ENCODE measurements around the gene PHF12.

DNA sequence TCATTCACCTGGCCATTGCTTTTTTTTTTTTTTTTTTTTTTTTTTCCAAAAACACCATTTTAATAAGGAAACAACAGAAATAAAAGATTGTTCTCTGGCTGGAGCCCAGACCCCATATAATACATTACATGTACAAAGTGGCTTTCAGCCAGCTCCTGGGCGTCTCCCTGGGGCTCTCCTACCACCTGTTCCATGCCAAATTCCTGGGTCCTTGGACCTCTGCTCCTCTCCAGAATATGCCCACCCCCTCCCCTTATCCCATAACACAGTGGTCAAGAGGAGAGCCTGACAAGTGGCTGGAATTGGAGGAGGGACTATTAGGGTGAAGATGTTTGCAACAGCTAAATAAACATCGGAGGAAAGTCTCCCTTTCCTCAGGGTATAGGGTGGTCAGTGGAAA is 3.6 kb upstream of the PHF12 start:
- TF ChIP-seq, protein P1, sequence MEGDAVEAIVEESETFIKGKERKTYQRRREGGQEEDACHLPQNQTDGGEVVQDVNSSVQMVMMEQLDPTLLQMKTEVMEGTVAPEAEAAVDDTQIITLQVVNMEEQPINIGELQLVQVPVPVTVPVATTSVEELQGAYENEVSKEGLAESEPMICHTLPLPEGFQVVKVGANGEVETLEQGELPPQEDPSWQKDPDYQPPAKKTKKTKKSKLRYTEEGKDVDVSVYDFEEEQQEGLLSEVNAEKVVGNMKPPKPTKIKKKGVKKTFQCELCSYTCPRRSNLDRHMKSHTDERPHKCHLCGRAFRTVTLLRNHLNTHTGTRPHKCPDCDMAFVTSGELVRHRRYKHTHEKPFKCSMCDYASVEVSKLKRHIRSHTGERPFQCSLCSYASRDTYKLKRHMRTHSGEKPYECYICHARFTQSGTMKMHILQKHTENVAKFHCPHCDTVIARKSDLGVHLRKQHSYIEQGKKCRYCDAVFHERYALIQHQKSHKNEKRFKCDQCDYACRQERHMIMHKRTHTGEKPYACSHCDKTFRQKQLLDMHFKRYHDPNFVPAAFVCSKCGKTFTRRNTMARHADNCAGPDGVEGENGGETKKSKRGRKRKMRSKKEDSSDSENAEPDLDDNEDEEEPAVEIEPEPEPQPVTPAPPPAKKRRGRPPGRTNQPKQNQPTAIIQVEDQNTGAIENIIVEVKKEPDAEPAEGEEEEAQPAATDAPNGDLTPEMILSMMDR (IDR thresholded peaks at IDR 0.05), result no peak
- TF ChIP-seq POLR2AphosphoS5 (IDR thresholded peaks at IDR 0.05), result no peak

Measured in sigmoid colon (tissue), 4 donors.